CD14-positive monocyte (primary cell): ENCODE measurements around the gene TMEM40. TPM values are rescaled to one million over a fixed set of nuclear protein-coding genes. Genes with fewer than 3 reads are reported as not detected.

Experiments used
- DNase-seq, 3 donors: peaks; one replicate each; pipeline ENCODE4 v3.0.0-alpha.2; 2011 to 2022
- H2AFZ ChIP-seq: 2 replicates; pipeline ENCODE4 v1.6.0; 2012; ENCODE audit warnings: mild to moderate bottlenecking, low read depth, low read length, inconsistent platforms; ENCODE audit not compliant: insufficient read depth, poor library complexity, severe bottlenecking
- H3K27ac ChIP-seq, 2 donors: 1 replicate in 1 of 2; 2 replicates in 1 of 2; pipeline ENCODE4 v1.5.1; 2012 to 2013; ENCODE audit warnings: low read length in 2 of 2, control low read depth in 1 of 2, inconsistent platforms in 1 of 2, low read depth in 1 of 2, mild to moderate bottlenecking in 1 of 2
- H3K27me3 ChIP-seq, 2 donors: one replicate each; pipeline versions ENCODE4 v1.6.0 to v1.6.1; 2011 to 2013; ENCODE audit warnings: low read length in 2 of 2; ENCODE audit not compliant: control insufficient read depth in 2 of 2, insufficient read depth in 2 of 2
- H3K36me3 ChIP-seq, 2 donors: replicated peaks in 1 of 2; 1 replicate in 1 of 2; 2 replicates in 1 of 2; pipeline versions ENCODE4 v1.5.1 to v1.6.1; 2012 to 2013; ENCODE audit warnings: low read length in 2 of 2, control low read depth in 1 of 2, inconsistent platforms in 1 of 2, mild to moderate bottlenecking in 1 of 2; ENCODE audit not compliant: insufficient read depth in 2 of 2, control insufficient read depth in 1 of 2
- H3K4me1 ChIP-seq, 2 donors: 1 replicate in 1 of 2; 2 replicates in 1 of 2; pipeline versions ENCODE4 v1.5.1 to v1.6.1; 2012 to 2013; ENCODE audit warnings: low read length in 2 of 2, control low read depth in 1 of 2, inconsistent platforms in 1 of 2, mild to moderate bottlenecking in 1 of 2, moderate library complexity in 1 of 2; ENCODE audit not compliant: insufficient read depth in 2 of 2, control insufficient read depth in 1 of 2
- H3K4me2 ChIP-seq: replicated peaks from 2 replicates; pipeline ENCODE3; 2012; ENCODE audit warnings: low read length, moderate library complexity, mild to moderate bottlenecking; ENCODE audit not compliant: poor library complexity, severe bottlenecking; ENCODE audit errors: extremely low read depth
- H3K4me3 ChIP-seq, 3 experiments: fragments of 200-600 bp in 1 of 3; sonication (generic) in 1 of 3; replicated peaks in 1 of 3; 1 replicate in 2 of 3; 2 replicates in 1 of 3; pipeline ENCODE4 v1.5.1; 2011 to 2013; ENCODE audit warnings: low read length in 3 of 3, mild to moderate bottlenecking in 3 of 3, control low read depth in 2 of 3, low read depth in 2 of 3, inconsistent platforms in 1 of 3, moderate library complexity in 1 of 3
- H3K79me2 ChIP-seq: 2 replicates; pipeline ENCODE4 v1.6.0; 2012; ENCODE audit warnings: mild to moderate bottlenecking, control low read depth, inconsistent platforms, low read length, moderate library complexity; ENCODE audit not compliant: insufficient read depth
- H3K9ac ChIP-seq: 2 replicates; pipeline ENCODE4 v1.6.0; 2017; ENCODE audit warnings: low read length, mild to moderate bottlenecking; ENCODE audit not compliant: insufficient read depth, poor library complexity, severe bottlenecking
- H3K9me3 ChIP-seq, 2 donors: replicated peaks in 1 of 2; 1 replicate in 1 of 2; 2 replicates in 1 of 2; pipeline versions ENCODE4 v1.5.1 to v1.6.1; 2012 to 2013; ENCODE audit warnings: low read length in 2 of 2, control low read depth in 1 of 2; ENCODE audit not compliant: control insufficient read depth in 1 of 2, insufficient read depth in 1 of 2
- H4K20me1 ChIP-seq: 2 replicates; pipeline ENCODE4 v1.6.0; 2012; ENCODE audit warnings: mild to moderate bottlenecking, low read length, control low read depth, moderate library complexity; ENCODE audit not compliant: insufficient read depth
- H3K27ac Mint-ChIP-seq, 7 donors: one replicate each; pipeline ENCODE4 v1.8.0; 2020; ENCODE audit warnings: mild to moderate bottlenecking in 7 of 7, mixed read lengths in 7 of 7, moderate library complexity in 6 of 7, inconsistent platforms in 2 of 7
- H3K27me3 Mint-ChIP-seq, 3 donors: one replicate each; pipeline ENCODE4 v1.8.0; 2021 to 2022; ENCODE audit warnings: low read depth in 3 of 3, mild to moderate bottlenecking in 3 of 3, mixed read lengths in 3 of 3, moderate library complexity in 3 of 3, inconsistent platforms in 1 of 3
- H3K36me3 Mint-ChIP-seq, 2 donors: one replicate each; pipeline ENCODE4 v1.8.0; 2020; ENCODE audit warnings: mixed read lengths in 2 of 2, inconsistent platforms in 1 of 2, mild to moderate bottlenecking in 1 of 2
- H3K4me1 Mint-ChIP-seq: one replicate; pipeline ENCODE4 v1.8.0; 2020; ENCODE audit warnings: mild to moderate bottlenecking, mixed read lengths
- H3K4me3 Mint-ChIP-seq, 2 donors: one replicate each; pipeline ENCODE4 v1.8.0; 2020; ENCODE audit warnings: mild to moderate bottlenecking in 2 of 2, mixed read lengths in 2 of 2, moderate library complexity in 1 of 2
- H3K9me3 Mint-ChIP-seq, 7 donors: one replicate each; pipeline ENCODE4 v1.8.0; 2020 to 2022; ENCODE audit warnings: mixed read lengths in 7 of 7, mild to moderate bottlenecking in 6 of 7, moderate library complexity in 6 of 7, inconsistent platforms in 2 of 7
- WGBS: methylation state at CpG from one replicate; pipeline ENCODE4 v1.1.5; 2013; ENCODE audit warnings: missing lambda C conversion rate; ENCODE audit not compliant: insufficient coverage; 5-methylcytosine and 5-hydroxymethylcytosine counted together
- intact Hi-C, 2 donors: fragments of 100-400 bp; cut with micrococcal nuclease; formaldehyde crosslinking; loops; one replicate each; pipeline versions ENCODE4 v1.15.0 to v1.15.1; 2023
- polyA plus RNA-seq, 3 donors: library from polyadenylated mRNA; depleted of rRNA in 1 of 3; unstranded in 2 of 3; stranded (reverse) in 1 of 3; fragments of 300-500 nt in 2 of 3; fragments of >200 nt in 1 of 3; fragmentation: Illumina TruSeq in 2 of 3; gene quantifications; 1 replicate in 2 of 3; 2 replicates in 1 of 3; pipeline ENCODE4 v1.2.3, GENCODE V29; 2012 to 2021
- TF ChIP-seq, protein P1 (sequence below): fragments of 200-600 bp; IDR thresholded peaks from one replicate; pipeline ENCODE4 v1.8.0; 2022; ENCODE audit warnings: antibody characterized with exemption, mild to moderate bottlenecking

The TMEM40 gene
- polyA plus RNA-seq, 3 donors, result 0.92 TPM; not detected in 2

DNA sequence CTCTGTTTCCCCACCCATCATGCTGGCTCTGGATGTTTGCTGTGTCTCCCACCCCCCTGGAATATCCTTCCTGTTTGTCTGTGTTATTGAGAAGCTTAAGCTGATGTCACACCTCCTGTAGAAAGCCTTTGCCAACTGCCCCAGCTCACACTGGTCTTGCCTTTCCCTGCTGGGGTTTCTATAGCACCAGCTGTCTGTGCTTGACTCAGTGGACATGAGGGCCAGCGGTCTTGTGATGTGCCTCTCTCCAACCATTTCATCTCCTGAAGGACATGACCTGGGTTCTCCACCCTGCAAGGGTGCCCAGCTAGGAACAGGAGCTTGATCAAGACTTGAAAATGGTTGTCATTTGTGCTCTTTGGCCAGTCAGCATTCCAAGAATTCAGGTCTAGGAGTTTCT lies 14.7 kb downstream of the TMEM40 start:
- H4K20me1 ChIP-seq, result no peaks in the 10 kb centered on the region
- intact Hi-C loops, result loop anchor here in 1 of 2 donors (10.0 kb wide), 1 partner anchor 640 kb away; no protein-coding TSS in a partner anchor
- no peaks in the 10 kb centered on the region for H3K4me1 ChIP-seq
- peaks cover 2% of the 10 kb centered on the region for H3K4me1 Mint-ChIP-seq
- no peaks in the 10 kb centered on the region for H3K79me2 ChIP-seq
- no peak for DNase-seq
- no peaks in the 10 kb centered on the region for H3K36me3 Mint-ChIP-seq
- H3K36me3 ChIP-seq, result no peaks in the 10 kb centered on the region
- peaks cover 3 to 7% (median 6%) of the 10 kb centered on the region in 3 donors for H3K27me3 Mint-ChIP-seq
- H2AFZ ChIP-seq, result no peak overlapping the region
- no peaks in the 10 kb centered on the region for H3K27me3 ChIP-seq
- no peak overlapping the region for H3K4me3 ChIP-seq
- H3K4me3 Mint-ChIP-seq, result no peak overlapping the region
- no peak overlapping the region for H3K27ac ChIP-seq
- H3K4me2 ChIP-seq, result no peak overlapping the region
- TF ChIP-seq, protein P1, sequence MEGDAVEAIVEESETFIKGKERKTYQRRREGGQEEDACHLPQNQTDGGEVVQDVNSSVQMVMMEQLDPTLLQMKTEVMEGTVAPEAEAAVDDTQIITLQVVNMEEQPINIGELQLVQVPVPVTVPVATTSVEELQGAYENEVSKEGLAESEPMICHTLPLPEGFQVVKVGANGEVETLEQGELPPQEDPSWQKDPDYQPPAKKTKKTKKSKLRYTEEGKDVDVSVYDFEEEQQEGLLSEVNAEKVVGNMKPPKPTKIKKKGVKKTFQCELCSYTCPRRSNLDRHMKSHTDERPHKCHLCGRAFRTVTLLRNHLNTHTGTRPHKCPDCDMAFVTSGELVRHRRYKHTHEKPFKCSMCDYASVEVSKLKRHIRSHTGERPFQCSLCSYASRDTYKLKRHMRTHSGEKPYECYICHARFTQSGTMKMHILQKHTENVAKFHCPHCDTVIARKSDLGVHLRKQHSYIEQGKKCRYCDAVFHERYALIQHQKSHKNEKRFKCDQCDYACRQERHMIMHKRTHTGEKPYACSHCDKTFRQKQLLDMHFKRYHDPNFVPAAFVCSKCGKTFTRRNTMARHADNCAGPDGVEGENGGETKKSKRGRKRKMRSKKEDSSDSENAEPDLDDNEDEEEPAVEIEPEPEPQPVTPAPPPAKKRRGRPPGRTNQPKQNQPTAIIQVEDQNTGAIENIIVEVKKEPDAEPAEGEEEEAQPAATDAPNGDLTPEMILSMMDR, result no peak
- no peaks in the 10 kb centered on the region for H3K9me3 ChIP-seq
- no peaks in the 10 kb centered on the region for H3K9me3 Mint-ChIP-seq
- H3K27ac Mint-ChIP-seq, result peak overlapping the region in 2 of 7 donors; percentile 15 to 46
- H3K9ac ChIP-seq, result no peak overlapping the region
- 89% methylated on average over 1 of the region's 1 CpG for WGBS

DNA sequence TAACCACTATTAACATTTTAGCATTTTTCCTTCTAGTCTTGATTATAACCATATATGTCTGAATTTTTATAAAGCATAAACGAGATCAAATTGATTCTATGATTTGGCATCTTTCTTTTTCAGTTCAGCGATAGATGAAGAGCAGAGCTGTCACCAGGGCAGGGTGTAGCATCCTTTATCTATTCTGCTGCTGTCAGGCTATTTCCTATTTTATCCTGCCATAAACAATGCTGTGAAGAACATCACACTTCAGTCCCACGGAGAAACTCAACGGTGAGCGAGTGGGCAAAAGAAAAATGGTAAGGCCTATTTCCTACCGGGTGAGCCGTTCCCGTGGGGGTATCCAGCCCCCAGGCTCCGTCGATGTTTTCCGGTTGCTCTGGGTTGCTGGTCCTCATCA lies 15.5 kb downstream of the TMEM40 start:
- H3K4me3 Mint-ChIP-seq, result no peak overlapping the region
- H4K20me1 ChIP-seq, result no peaks in the 10 kb centered on the region
- no peaks in the 10 kb centered on the region for H3K27me3 ChIP-seq
- TF ChIP-seq, protein P1, result no peak
- H3K27ac Mint-ChIP-seq, result peak overlapping the region in 1 of 7 donors; percentile 57
- no peak overlapping the region for H2AFZ ChIP-seq
- WGBS, result 92% methylated on average over 9 of the region's 11 CpGs
- H3K9me3 Mint-ChIP-seq, result no peaks in the 10 kb centered on the region
- H3K27ac ChIP-seq, result no peak overlapping the region
- no peaks in the 10 kb centered on the region for H3K36me3 ChIP-seq
- no peak overlapping the region for H3K4me2 ChIP-seq
- H3K4me1 ChIP-seq, result no peaks in the 10 kb centered on the region
- no peak overlapping the region for H3K4me3 ChIP-seq
- H3K9ac ChIP-seq, result no peak overlapping the region
- intact Hi-C loops, result loop anchor here in 1 of 2 donors (10.0 kb wide), 1 partner anchor 639 kb away; no protein-coding TSS in a partner anchor
- no peaks in the 10 kb centered on the region for H3K9me3 ChIP-seq
- no peak for DNase-seq
- no peaks in the 10 kb centered on the region for H3K36me3 Mint-ChIP-seq
- no peaks in the 10 kb centered on the region for H3K79me2 ChIP-seq
- no peaks in the 10 kb centered on the region for H3K4me1 Mint-ChIP-seq
- peaks cover 3 to 6% (median 6%) of the 10 kb centered on the region in 3 donors for H3K27me3 Mint-ChIP-seq
